ENCODE measurements around the gene NINJ2.

NINJ2 gene

DNA sequence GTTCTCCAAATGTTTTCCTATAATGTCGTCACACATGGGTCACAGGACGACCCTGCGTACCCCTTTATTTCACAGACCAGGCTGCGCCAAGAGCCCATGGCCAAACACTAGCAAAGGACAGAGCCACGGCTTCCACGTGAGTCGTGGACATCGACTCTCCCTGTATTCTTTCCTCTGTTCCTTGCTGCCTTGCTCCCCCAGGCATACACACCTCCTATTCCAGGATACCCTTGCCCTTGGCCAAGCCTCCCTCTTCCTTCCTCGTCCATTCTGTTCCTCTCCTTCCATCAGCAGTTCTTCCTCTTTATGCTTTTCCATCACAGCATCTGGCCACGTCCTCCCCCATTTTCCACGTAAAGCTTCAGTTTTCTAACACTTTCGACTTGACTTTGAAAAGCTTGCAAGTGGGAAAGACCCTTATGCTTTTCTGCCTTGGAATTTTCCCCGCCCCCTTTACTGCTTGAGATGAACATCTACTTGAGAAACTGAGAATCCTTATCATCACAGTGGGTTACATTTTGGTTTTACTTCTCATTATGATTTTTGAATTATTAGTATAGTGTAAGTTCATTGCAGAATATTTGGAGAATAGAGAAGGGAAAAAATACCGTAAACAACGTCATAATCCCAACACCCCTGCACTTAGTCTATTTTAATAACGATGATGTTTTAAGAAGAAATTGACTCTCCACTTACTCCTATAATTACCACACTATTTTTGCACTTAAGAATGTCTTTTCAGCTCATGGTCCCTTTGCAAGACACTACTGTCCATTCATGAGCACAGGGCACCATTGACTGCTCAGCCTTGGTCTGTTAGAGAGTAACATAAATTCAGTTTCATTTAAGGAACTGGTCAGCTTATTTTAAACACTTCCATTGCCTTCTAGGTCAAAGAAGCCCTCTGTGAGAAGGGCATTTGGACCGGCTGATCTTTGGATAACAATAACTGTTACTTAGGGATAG lies 15.8 kb upstream of the NINJ2 start:
- intact Hi-C loops (cut with DNase I), result no loop called here
- no peak for DNase-seq

- DNase-seq, result peak in 22 of 42 donors; percentile 17 to 72 (median 42)
- intact Hi-C loops (cut with DNase I), result no loop called here
Measured at GRCh38 chr12:675562-675961, 12.3 kb upstream of the NINJ2 start.

DNA sequence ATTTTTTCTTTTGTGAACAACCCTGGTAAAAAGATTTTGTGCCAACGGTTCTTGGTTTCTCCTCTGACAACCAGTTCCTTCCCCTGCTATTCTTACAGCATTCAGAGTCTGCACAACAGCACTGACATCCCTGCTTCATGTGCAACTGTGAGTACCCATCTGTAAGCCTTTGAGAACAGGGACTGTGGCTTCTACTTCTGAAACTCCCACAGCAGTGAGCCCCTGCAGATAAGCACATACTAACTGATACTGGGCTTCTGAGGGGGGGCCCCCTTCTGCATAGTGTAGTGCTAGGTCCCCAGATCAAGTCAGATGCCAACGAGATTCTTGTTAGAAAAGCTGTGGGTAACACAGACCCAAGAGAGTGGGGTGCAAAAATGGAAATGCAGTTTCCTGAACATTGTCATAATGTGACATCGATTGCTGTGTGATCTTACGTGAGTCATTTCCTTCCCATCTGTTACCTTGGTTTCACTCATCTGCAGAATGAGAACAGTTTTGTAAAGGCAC lies 11.1 kb upstream of the NINJ2 start:
- intact Hi-C loops (cut with DNase I), result no loop called here
- no peak for DNase-seq

GRCh38 chr12:673849-674248 lies 10.6 kb upstream of the NINJ2 start:
- no peak for DNase-seq
- intact Hi-C loops (cut with DNase I), result no loop called here

- intact Hi-C loops (cut with DNase I), result no loop called here
Measured at GRCh38 chr12:669576-669945, 6.3 kb upstream of the NINJ2 start.

DNA sequence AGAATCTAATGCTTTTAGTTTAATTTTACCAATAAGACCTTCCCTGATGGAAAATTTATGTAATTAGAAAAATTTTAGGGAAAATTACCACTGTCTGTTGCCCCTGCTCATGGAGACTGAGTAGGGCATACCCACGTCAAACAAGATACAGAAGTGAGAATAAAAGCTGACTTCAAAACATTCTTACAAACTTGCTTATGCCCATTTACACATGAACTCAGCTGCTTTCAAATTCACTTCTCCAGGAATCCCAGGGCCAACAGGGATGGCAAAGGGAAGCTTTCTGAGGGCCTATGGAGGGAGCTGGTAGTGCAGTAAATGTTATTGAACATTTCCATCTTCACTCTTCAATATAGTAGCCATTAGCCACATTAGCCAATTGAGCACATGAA lies 4.8 kb upstream of the NINJ2 start:
- intact Hi-C loops (cut with DNase I), result no loop called here
- DNase-seq, result no peak

More at GRCh38 chr12:669576-669945, 6.3 kb upstream of the NINJ2 start:
- DNase-seq, result no peak

GRCh38 chr12:666766-667308 lies 3.6 kb upstream of the NINJ2 start:
- intact Hi-C loops (cut with DNase I), result no loop called here
- DNase-seq, result no peak

DNA sequence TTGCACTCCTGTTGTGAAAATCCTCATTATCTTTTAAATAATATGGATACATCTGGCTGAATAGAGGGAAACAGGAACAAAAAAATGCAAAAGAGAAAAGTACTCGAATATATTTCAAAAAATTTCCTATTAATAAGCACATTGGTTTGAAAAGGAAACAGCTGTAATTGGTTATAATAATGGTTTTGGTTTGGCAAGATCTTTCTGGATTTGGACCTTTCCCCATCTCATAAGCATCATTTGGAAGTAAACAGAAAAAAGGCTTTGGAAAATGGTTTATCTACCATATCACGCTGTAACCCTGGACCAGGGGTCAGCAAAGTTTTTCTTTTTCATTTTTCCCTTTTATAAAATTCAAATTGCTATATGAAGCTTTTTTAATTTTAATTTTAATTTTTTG lies 2.8 kb upstream of the NINJ2 start:
- no peak for DNase-seq
- intact Hi-C loops (cut with DNase I), result no loop called here

DNA sequence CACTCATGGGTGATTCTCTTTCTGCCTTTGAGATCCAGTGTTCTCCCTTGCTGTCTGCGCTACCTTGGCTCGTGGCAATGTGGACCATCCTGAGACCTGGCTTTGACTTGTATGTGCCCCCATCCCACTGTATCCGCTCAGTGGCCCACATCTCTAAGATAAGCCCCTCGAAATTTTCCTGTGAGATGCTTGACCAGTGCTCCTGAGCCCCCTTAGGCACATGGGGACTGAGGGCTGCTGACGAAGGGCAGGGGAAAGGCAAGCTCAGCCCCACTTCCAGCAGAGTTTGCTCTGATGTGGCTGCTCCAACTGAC lies 1.5 kb upstream of the NINJ2 start:
- intact Hi-C loops (cut with DNase I), result no loop called here
- no peak for DNase-seq

- no peak for DNase-seq
- intact Hi-C loops (cut with DNase I), result no loop called here
Measured at GRCh38 chr12:664075-664778, 982 bp upstream of the NINJ2 start.

- intact Hi-C loops (cut with DNase I), result no loop called here
Measured at GRCh38 chr12:662566-663292, 516 bp downstream of the NINJ2 start.

GRCh38 chr12:661720-662486 lies 1.3 kb downstream of the NINJ2 start:
- intact Hi-C loops (cut with DNase I), result no loop called here
- peak in 26 of 42 donors; percentile 6 to 80 (median 50) for DNase-seq

More at GRCh38 chr12:662566-663292, 516 bp downstream of the NINJ2 start:
- peak in 9 of 42 donors; percentile 13 to 50 (median 33) for DNase-seq

GRCh38 chr12:659090-659683 lies 4.1 kb downstream of the NINJ2 start:
- DNase-seq, result peak in 1 of 42 donors; percentile 15
- intact Hi-C loops (cut with DNase I), result no loop called here

GRCh38 chr12:650983-651382 lies 12.3 kb downstream of the NINJ2 start:
- intact Hi-C loops (cut with DNase I), result no loop called here
- DNase-seq, result no peak

DNA sequence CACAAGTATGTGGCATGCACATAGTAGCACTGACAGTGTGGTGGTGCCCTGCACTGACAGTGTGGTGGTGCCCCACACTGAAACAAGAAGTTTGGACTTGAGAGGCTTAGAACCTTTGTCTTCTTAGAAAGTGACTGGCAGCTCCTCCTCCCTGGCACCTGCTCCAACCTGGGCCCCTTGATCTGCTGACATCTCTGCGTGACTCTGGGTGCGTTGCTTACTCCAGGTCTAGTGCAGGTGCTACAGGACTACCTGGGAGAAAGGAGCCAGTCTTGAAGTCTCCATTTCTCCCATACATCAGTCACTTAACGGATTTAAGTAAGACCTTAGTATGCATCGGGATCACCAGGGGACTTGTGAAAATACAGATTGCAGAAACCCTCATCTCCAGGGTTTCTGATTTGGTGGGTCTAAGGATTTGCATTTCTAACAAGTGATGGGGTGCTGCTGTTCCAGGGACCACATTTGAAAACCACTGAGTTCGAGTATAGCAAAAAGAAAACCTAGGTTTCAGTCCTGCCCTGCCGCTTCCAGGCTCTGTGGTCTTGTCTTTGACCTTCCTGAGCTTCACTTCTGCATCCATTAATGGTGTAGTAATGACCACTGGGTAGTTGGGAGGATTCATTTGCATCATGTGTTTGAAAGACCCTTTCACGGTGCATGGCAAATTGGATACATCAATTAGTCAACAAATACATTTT lies 15.7 kb downstream of the NINJ2 start:
- intact Hi-C loops (cut with DNase I), result loop anchor here (10.0 kb wide), 1 partner anchor 307 kb away; no protein-coding TSS in a partner anchor
- peak in 2 of 42 donors; percentile 8 to 11 for DNase-seq

DNA sequence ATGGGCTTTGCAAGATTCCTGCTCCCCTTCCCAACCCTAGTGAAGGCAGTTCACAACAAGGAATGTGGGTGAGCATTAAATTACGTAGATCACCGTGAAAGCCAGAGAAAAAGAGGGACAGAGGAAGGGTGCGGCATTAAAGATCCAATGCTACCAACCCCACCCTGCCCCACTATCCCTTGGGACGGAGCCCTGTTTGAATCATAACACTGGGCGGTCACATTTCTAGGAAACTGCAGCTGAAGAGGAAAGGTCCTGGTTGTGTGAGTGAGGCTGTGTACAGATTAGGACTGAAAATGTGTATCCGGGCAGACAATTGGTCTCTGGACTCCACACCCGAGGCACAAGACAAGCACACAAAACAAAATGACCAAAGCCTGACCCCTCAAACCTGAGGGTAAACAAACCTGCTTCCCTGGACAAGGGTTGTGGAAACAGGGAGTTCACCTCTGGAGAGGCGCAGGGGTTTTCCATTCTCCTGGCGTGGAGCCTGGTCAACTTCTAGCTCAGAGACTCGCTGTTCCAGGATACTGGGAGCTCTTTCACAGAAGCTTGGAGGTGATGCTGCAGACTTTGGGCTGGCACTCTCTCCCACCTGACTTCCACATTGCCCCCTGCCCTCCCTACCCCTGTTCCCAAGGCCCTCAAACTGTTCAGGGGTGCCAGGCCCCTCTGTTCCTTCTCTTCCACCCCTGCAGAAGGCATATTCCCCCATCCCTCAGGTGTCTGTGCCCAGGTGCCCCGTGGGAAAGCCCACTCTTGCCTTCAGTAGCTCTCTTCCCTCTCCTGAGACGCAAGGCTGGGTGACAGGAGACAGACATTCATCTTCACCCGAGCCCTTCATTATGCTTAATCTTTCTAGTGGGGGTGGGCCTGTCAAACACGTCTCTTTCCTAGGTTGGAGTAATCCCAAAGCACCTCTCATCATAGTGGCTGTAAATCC lies 16.5 kb downstream of the NINJ2 start:
- intact Hi-C loops (cut with DNase I), result loop anchor here (10.0 kb wide), 1 partner anchor 308 kb away; no protein-coding TSS in a partner anchor
- DNase-seq, result peak in 8 of 42 donors; percentile 29 to 63 (median 37)

Measured in head of caudate nucleus (tissue), 42 donors.